H9 (cell line): ENCODE data around the gene DGUOK. TPM values are rescaled to one million over a fixed set of nuclear protein-coding genes. Genes with fewer than 3 reads are reported as not detected.

ENCODE experiments used
- DNase-seq: peaks from one replicate; pipeline ENCODE4 v3.0.0-alpha.2; 2017
- H2AFZ ChIP-seq: one replicate; pipeline ENCODE4 v1.6.1; 2013; ENCODE audit warnings: mild to moderate bottlenecking, low read length, control low read depth, moderate library complexity
- H2AK5ac ChIP-seq: 2 replicates; pipeline ENCODE4 v1.6.1; 2013; ENCODE audit warnings: low read length, control low read depth, mixed read lengths; ENCODE audit not compliant: insufficient read length
- H2BK120ac ChIP-seq: one replicate; pipeline ENCODE4 v1.6.1; 2013; ENCODE audit warnings: low read depth, mild to moderate bottlenecking, low read length, control low read depth, inconsistent platforms; ENCODE audit not compliant: poor library complexity, severe bottlenecking
- H2BK12ac ChIP-seq: 2 replicates; pipeline ENCODE4 v1.6.1; 2013; ENCODE audit warnings: low read length, control low read depth, mixed read lengths, low read depth; ENCODE audit not compliant: insufficient read length
- H2BK15ac ChIP-seq: 2 replicates; pipeline ENCODE4 v1.6.1; 2013; ENCODE audit warnings: low read depth, low read length, control low read depth
- H2BK20ac ChIP-seq: one replicate; pipeline ENCODE4 v1.6.1; 2013; ENCODE audit warnings: low read depth, mild to moderate bottlenecking, low read length, control low read depth, inconsistent platforms; ENCODE audit not compliant: poor library complexity, severe bottlenecking
- H2BK5ac ChIP-seq: 2 replicates; pipeline ENCODE4 v1.6.1; 2013; ENCODE audit warnings: low read length, control low read depth, mixed read lengths; ENCODE audit not compliant: insufficient read length
- H3K14ac ChIP-seq: 2 replicates; pipeline ENCODE4 v1.6.1; 2013; ENCODE audit warnings: low read length, control low read depth; ENCODE audit not compliant: insufficient read depth
- H3K18ac ChIP-seq: 2 replicates; pipeline ENCODE4 v1.6.1; 2013; ENCODE audit warnings: low read depth, mild to moderate bottlenecking, mixed read lengths, low read length, control low read depth; ENCODE audit not compliant: insufficient read length
- H3K23ac ChIP-seq: 2 replicates; pipeline ENCODE4 v1.6.1; 2013; ENCODE audit warnings: low read length, control low read depth, mixed read lengths, low read depth; ENCODE audit not compliant: insufficient read length
- H3K23me2 ChIP-seq: 2 replicates; pipeline ENCODE4 v1.6.1; 2013; ENCODE audit warnings: low read depth, mild to moderate bottlenecking, mixed read lengths, low read length, control low read depth; ENCODE audit not compliant: insufficient read length, poor library complexity, severe bottlenecking
- H3K27ac ChIP-seq: 2 replicates; pipeline ENCODE4 v1.5.1; 2013; ENCODE audit warnings: low read length, control low read depth, mixed read lengths, low read depth; ENCODE audit not compliant: insufficient read length
- H3K27me3 ChIP-seq: 2 replicates; pipeline ENCODE4 v1.6.1; 2013; ENCODE audit warnings: low read length, control low read depth, inconsistent platforms; ENCODE audit not compliant: insufficient read depth
- H3K4ac ChIP-seq: 2 replicates; pipeline ENCODE4 v1.6.1; 2013; ENCODE audit warnings: low read depth, mild to moderate bottlenecking, control low read depth, inconsistent platforms, low read length, moderate library complexity
- H3K4me1 ChIP-seq: 2 replicates; pipeline ENCODE4 v1.6.1; 2013; ENCODE audit warnings: low read length, control low read depth, inconsistent platforms; ENCODE audit not compliant: insufficient read depth
- H3K4me2 ChIP-seq: 2 replicates; pipeline ENCODE4 v1.6.1; 2013; ENCODE audit warnings: low read length, control low read depth, mixed read lengths; ENCODE audit not compliant: insufficient read length, insufficient read depth
- H3K56ac ChIP-seq: 2 replicates; pipeline ENCODE4 v1.6.1; 2013; ENCODE audit warnings: low read depth, mild to moderate bottlenecking, mixed read lengths, low read length, control low read depth; ENCODE audit not compliant: insufficient read length
- H3K79me1 ChIP-seq: 2 replicates; pipeline ENCODE4 v1.6.1; 2013; ENCODE audit warnings: low read depth, mild to moderate bottlenecking, moderate library complexity, low read length, control low read depth, inconsistent platforms; ENCODE audit not compliant: insufficient read depth, poor library complexity, severe bottlenecking
- H3K79me2 ChIP-seq: 2 replicates; pipeline ENCODE4 v1.6.1; 2013; ENCODE audit warnings: low read length, control low read depth, inconsistent platforms; ENCODE audit not compliant: insufficient read depth
- H3K9ac ChIP-seq: 2 replicates; pipeline ENCODE4 v1.6.1; 2013; ENCODE audit warnings: low read length, control low read depth, mixed read lengths; ENCODE audit not compliant: insufficient read length; ENCODE audit errors: extremely low read depth
- H3K9me3 ChIP-seq: one replicate; pipeline ENCODE4 v1.6.1; 2013; ENCODE audit warnings: low read depth, low read length, inconsistent platforms; ENCODE audit not compliant: control insufficient read depth
- H3T11ph ChIP-seq: one replicate; pipeline ENCODE4 v1.6.1; 2013; ENCODE audit warnings: mild to moderate bottlenecking, low read length, control low read depth, inconsistent platforms
- H4K20me1 ChIP-seq: one replicate; pipeline ENCODE4 v1.6.1; 2013; ENCODE audit not compliant: control insufficient read depth, insufficient read length, insufficient read depth
- H4K5ac ChIP-seq: 2 replicates; pipeline ENCODE4 v1.6.1; 2013; ENCODE audit warnings: low read depth, mild to moderate bottlenecking, mixed read lengths, low read length, control low read depth; ENCODE audit not compliant: insufficient read length
- H4K8ac ChIP-seq: replicated peaks from 2 replicates; pipeline ENCODE4 v1.6.1; 2013; ENCODE audit warnings: low read length, control low read depth, mixed read lengths, low read depth; ENCODE audit not compliant: insufficient read length
- H4K91ac ChIP-seq: 2 replicates; pipeline ENCODE4 v1.6.1; 2013; ENCODE audit warnings: low read depth, mild to moderate bottlenecking, moderate library complexity, mixed read lengths, low read length, control low read depth; ENCODE audit not compliant: insufficient read length
- H3K27ac Mint-ChIP-seq, 3 experiments: 2 replicates in 2 of 3; 3 replicates in 1 of 3; pipeline ENCODE4 v1.8.0; 2020 to 2021; ENCODE audit warnings: mixed read lengths in 3 of 3, mild to moderate bottlenecking in 1 of 3, moderate library complexity in 1 of 3
- H3K27me3 Mint-ChIP-seq: 2 replicates; pipeline ENCODE4 v1.8.0; 2021; ENCODE audit warnings: low read depth, mild to moderate bottlenecking, moderate library complexity, mixed read lengths
- H3K36me3 Mint-ChIP-seq, 3 experiments: 2 replicates in 2 of 3; 3 replicates in 1 of 3; pipeline ENCODE4 v1.8.0; 2020 to 2021; ENCODE audit warnings: low read depth in 3 of 3, mixed read lengths in 3 of 3; ENCODE audit not compliant: insufficient read depth in 1 of 3
- H3K4me1 Mint-ChIP-seq, 2 experiments: 2 replicates each; pipeline ENCODE4 v1.8.0; 2020; ENCODE audit warnings: mixed read lengths in 2 of 2
- H3K4me3 Mint-ChIP-seq, 2 experiments: 2 replicates in 1 of 2; 3 replicates in 1 of 2; pipeline ENCODE4 v1.8.0; 2020 to 2021; ENCODE audit warnings: mild to moderate bottlenecking in 2 of 2, mixed read lengths in 2 of 2, moderate library complexity in 1 of 2
- H3K9me3 Mint-ChIP-seq, 2 experiments: 2 replicates in 1 of 2; 3 replicates in 1 of 2; pipeline ENCODE4 v1.8.0; 2020; ENCODE audit warnings: mild to moderate bottlenecking in 2 of 2, mixed read lengths in 2 of 2, moderate library complexity in 1 of 2
- WGBS: extraction: QIAGEN DNeasy Blood & Tissue Kit; methylation state at CpG from one replicate; pipeline ENCODE4 v1.1.7; 2013; ENCODE audit warnings: missing lambda C conversion rate, low lambda C conversion rate, mixed read lengths; ENCODE audit not compliant: insufficient read length; ENCODE audit errors: extremely low coverage; 5-methylcytosine and 5-hydroxymethylcytosine counted together
- total RNA-seq: library from RNA; stranded (reverse); gene quantifications from 2 replicates; pipeline ENCODE4 v1.2.1, GENCODE V29; 2021
- TF ChIP-seq, protein P1 (sequence below): fragments of 200-600 bp; sonication (generic); conservative IDR thresholded peaks from 3 replicates; pipeline ENCODE4 v1.8.0; 2021; ENCODE audit warnings: antibody characterized with exemption, mild to moderate bottlenecking

The DGUOK gene
- total RNA-seq, 1 experiment from 2014 or later, result 98.5 TPM

DNA sequence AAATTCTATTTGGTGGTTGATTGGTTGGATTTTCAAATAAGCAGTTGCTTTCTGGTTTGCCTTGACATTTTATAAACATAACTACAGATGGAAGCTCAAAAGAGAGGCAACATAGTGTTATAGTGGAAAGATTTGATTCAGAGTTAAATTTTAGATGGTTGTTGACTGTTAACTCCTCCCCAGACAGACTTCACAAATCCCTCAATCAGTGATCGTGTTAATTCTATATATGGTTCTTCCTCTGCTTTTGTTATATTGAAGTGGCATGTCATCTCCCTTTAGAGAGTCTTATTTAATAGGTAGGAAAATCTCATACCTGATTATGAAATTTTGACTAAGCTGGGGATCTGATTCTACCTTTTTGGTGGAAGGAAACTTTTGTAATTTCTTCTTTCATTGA lies 19.5 kb downstream of the DGUOK start:
- no peaks in the 10 kb centered on the region for H4K20me1 ChIP-seq
- 0 out of 2 replicates have a peak, but pooled peaks cover 2% of the 10 kb centered on the region for H3K79me2 ChIP-seq

More for the DNA sequence above, 19.5 kb downstream of the DGUOK start:
- Mint-ChIP-seq H3K36me3 (peaks cover 21 to 59% (median 52%) of the 10 kb centered on the region in 3 experiments; a peak in 6 of 7 replicates), H3K9me3 (no peaks in the 10 kb centered on the region), H3K27me3 (no peaks in the 10 kb centered on the region), H3K4me3 (no peak overlapping the region), H3K4me1 (no peaks in the 10 kb centered on the region), H3K27ac (no peak overlapping the region)
- DNase-seq, result no peak
- Histone ChIP-seq H3K4me1 (no peaks in the 10 kb centered on the region), H2BK12ac (no peak overlapping the region), H4K8ac (no peak overlapping the region), H3K14ac (no peak overlapping the region), H3K9me3 (no peaks in the 10 kb centered on the region), H3K56ac (no peak overlapping the region), H3K27ac (no peak overlapping the region), H3K4me2 (no peak overlapping the region), H2BK15ac (no peak overlapping the region), H3K23me2 (no peaks in the 10 kb centered on the region), H3K79me1 (peaks cover 9% of the 10 kb centered on the region), H3K9ac (no peak overlapping the region), H2BK20ac (no peak overlapping the region), H3T11ph (no peak overlapping the region), H2AK5ac (no peak overlapping the region), H2BK5ac (no peak overlapping the region), H4K91ac (no peak overlapping the region), H3K27me3 (no peaks in the 10 kb centered on the region), H4K5ac (no peak overlapping the region), H3K18ac (no peak overlapping the region), H2AFZ (no peak overlapping the region), H3K23ac (no peak overlapping the region), H3K4ac (no peak overlapping the region), H2BK120ac (no peak overlapping the region)
- TF ChIP-seq, protein P1, sequence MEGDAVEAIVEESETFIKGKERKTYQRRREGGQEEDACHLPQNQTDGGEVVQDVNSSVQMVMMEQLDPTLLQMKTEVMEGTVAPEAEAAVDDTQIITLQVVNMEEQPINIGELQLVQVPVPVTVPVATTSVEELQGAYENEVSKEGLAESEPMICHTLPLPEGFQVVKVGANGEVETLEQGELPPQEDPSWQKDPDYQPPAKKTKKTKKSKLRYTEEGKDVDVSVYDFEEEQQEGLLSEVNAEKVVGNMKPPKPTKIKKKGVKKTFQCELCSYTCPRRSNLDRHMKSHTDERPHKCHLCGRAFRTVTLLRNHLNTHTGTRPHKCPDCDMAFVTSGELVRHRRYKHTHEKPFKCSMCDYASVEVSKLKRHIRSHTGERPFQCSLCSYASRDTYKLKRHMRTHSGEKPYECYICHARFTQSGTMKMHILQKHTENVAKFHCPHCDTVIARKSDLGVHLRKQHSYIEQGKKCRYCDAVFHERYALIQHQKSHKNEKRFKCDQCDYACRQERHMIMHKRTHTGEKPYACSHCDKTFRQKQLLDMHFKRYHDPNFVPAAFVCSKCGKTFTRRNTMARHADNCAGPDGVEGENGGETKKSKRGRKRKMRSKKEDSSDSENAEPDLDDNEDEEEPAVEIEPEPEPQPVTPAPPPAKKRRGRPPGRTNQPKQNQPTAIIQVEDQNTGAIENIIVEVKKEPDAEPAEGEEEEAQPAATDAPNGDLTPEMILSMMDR, result no peak
- no CpG with 5 or more reads among the region's 1 CpG for WGBS
